Spleen (tissue), 7 donors: ENCODE data around the gene CELA2A.

ENCODE experiments used
- CTCF ChIP-seq, 11 experiments: fragments of 200-600 bp in 7 of 11; fragments of 450-650 bp in 4 of 11; sonication (generic) in 4 of 11; IDR thresholded peaks in 8 of 11; conservative IDR thresholded peaks in 3 of 11; 1 replicate in 7 of 11; 2 replicates in 4 of 11; pipeline versions ENCODE4 v1.4.0 to v1.8.0; 2016 to 2021; ENCODE audit warnings: antibody characterized with exemption in 11 of 11, inconsistent platforms in 4 of 11, mild to moderate bottlenecking in 1 of 11
- POLR2A ChIP-seq, 3 donors: fragments of 450-650 bp; IDR thresholded peaks; one replicate each; pipeline ENCODE4 v1.5.1; 2017; ENCODE audit warnings: antibody characterized with exemption in 3 of 3, mild to moderate bottlenecking in 1 of 3
- donor health status: DM: no; HTN: no; CAD: no; lungs with moderate emphysema.
- donor health status: DM: no; HTN: no; CAD: no.
- donor health status: DM: no; HTN: no; CAD: no.

- peak in 1 of 11 experiments; percentile 11 for TF ChIP-seq CTCF (IDR thresholded peaks at IDR 0.05 in 8 of 11, conservative IDR thresholded peaks at IDR 0.05 in 3 of 11)
- peak in 2 of 3 donors; percentile 58 to 79 for TF ChIP-seq POLR2A (IDR thresholded peaks at IDR 0.05)
Observed at GRCh38 chr1:15409388-15410222, 46.9 kb upstream of the CELA2A start, which contains the start of gene EFHD2.
